COLO829 (cell line): Measurements from ENCODE around the gene ACVR1.
"Not testable (repeated sequence)": the region's sequence is repeated elsewhere in the genome, so short reads cannot be mapped to it uniquely, and the experiment has no call there.

ENCODE experiments used
- DNase-seq: peaks from one replicate; pipeline ENCODE4 v3.0.0; 2012; ENCODE audit warnings: low spot score

Gene ACVR1

GRCh38 chr2:157826644-157827043, 49.5 kb downstream of the ACVR1 start:
- DNase-seq: not testable (repeated sequence)

GRCh38 chr2:157825885-157826284, 50.2 kb downstream of the ACVR1 start:
- no peak for DNase-seq

- DNase-seq: no peak
These were observed 53.1 kb downstream of the ACVR1 start for GRCh38 chr2:157822993-157823392.

GRCh38 chr2:157822533-157822932, 53.6 kb downstream of the ACVR1 start:
- no peak for DNase-seq

GRCh38 chr2:157821519-157822131, 54.5 kb downstream of the ACVR1 start:
- DNase-seq: no peak

GRCh38 chr2:157820193-157820592, 55.9 kb downstream of the ACVR1 start:
- no peak for DNase-seq

GRCh38 chr2:157819761-157820160, 56.4 kb downstream of the ACVR1 start:
- no peak for DNase-seq

GRCh38 chr2:157818227-157818626, 57.9 kb downstream of the ACVR1 start:
- DNase-seq: no peak

- no peak for DNase-seq
These were observed 60.7 kb downstream of the ACVR1 start for GRCh38 chr2:157815421-157815820.

- DNase-seq: no peak
These were observed 62.7 kb downstream of the ACVR1 start for GRCh38 chr2:157813467-157813866.

- DNase-seq: no peak
These were observed 66.1 kb downstream of the ACVR1 start for GRCh38 chr2:157810037-157810436.

- DNase-seq: no peak
These were observed 66.9 kb downstream of the ACVR1 start for GRCh38 chr2:157809212-157809611.

GRCh38 chr2:157808421-157808820, 67.7 kb downstream of the ACVR1 start:
- DNase-seq: no peak

- DNase-seq: no peak
These were observed 69.6 kb downstream of the ACVR1 start for GRCh38 chr2:157806426-157807077.

GRCh38 chr2:157805519-157805918, 70.6 kb downstream of the ACVR1 start:
- DNase-seq: no peak

- no peak for DNase-seq
These were observed 71.8 kb downstream of the ACVR1 start for GRCh38 chr2:157804355-157804754.

GRCh38 chr2:157803952-157804351, 72.2 kb downstream of the ACVR1 start:
- no peak for DNase-seq

- DNase-seq: no peak
These were observed 72.7 kb downstream of the ACVR1 start for GRCh38 chr2:157803476-157803875.

GRCh38 chr2:157800838-157801495, 75.2 kb downstream of the ACVR1 start:
- DNase-seq: no peak

GRCh38 chr2:157793053-157793612, 83.0 kb downstream of the ACVR1 start:
- DNase-seq: peak; percentile 11

- peak; percentile 6 for DNase-seq
These were observed 83.6 kb downstream of the ACVR1 start for GRCh38 chr2:157792335-157793052.

GRCh38 chr2:157790780-157791179, 85.3 kb downstream of the ACVR1 start:
- DNase-seq: no peak
